NCI-H1105 (cell line): ENCODE measurements around the gene CFAP46.

Source experiments
- DNase-seq: peaks from one replicate; lab custom pipeline; 2025; lab: John Stamatoyannopoulos, UW

The CFAP46 gene

DNA sequence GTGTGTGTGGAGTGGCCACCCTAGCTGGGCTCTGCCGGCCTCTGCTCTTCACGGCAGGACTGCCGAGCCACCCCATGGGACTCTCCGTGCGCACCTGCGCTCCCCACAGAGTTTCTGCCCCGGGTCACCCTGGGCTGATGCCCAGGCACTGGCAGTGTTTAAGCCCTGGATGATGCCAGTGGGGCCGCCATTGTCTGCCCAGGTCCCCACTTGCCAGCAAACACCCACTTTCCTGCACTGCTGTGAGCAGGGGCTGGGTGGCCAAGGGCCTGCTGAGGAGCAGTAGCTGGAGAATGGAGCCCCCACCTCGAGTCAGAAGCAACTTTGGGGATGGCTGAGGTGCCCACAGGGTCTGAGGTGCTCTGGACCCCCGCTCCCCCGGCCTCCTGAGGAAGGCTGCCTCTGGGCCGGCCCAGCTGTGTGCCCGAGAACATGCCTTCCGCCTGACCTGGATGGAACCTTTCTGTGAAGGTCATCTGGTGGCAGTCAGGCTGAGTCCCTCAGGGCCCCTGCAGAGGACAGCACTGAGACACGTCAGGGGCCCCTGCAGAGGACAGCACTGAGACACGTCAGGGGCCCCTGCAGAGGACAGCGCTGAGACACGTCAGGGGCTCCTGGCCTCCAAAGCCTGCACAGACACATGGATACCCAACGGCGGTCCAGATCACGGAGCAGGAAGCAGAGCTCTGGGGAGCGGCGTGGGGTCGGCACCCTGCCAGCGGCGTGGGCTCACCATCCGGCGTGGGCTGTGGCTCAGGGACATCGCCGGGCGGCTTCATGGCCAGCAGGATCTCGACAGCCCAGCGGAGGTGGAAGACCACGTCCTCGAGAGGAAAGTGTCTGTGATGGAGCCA, 62.0 kb downstream of the CFAP46 start:
- DNase-seq = no peak

DNA sequence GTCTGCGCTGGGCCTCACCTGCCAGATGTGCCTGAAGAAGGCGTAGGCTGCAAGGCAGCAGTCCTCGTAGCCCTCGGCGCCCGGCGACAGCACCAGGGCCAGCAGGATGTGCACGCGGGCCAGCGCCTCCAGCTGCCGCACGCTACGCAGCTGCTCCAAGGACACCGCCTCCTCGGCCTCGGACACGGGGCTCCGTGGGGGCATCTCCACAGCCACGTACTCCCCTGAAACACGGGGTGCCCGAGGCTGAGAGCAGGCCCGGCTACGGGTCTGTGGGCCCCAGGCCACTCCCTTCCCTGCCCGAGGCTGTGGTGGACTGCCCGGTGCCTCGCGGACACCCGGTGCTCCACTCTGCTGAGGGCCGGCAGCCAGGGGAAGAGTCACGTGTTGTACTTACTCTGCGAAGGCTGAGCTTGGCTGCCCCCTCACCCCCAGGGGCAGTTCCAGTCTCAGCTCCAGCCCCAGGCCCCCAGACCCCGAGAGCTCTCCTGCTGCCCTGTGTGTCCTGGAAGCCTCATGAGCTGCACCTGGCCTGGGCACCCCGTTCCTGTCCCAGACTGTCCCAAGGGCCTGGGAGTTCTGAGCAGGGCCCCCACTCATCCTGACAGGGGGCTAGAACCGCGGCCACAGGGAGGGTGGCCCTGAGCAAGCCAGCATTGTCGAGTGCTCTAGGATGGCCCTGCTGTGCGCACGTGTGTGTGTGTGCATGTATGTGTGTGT, 62.8 kb downstream of the CFAP46 start:
- DNase-seq = no peak

DNA sequence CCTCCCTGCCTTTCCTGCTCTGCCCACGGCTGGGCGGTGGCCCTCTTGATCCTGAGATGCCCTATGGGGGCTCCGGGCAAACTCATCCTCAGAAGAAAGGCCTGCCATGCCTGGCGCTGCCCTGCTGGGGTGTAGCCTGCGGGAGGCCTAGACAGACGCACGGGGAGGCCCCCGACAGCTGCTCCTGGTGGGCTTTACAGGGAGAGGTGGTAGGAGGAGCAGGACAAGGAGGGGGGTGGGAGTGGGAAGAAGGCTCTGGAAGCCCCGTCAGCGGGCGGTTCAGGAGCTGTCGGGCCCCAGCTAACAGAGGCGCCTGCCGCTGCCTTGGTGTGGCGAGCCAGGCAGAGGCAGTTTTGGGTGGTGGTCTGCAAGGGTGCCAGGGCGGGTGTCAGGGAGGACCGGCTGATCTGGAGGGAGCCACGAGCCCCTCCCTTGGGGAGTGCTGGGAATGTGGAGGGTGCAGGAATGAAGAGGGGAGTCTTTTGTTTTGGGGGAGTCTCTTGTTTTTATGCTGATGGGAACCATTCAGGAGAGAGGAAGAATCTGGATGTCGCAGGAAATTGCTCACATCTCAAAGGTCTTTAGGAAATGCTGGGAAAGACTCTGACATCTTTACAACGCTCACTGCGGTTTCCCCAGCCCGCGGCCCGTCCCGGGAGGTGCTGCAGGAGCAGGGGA, 63.5 kb downstream of the CFAP46 start:
- DNase-seq = no peak

GRCh38 chr10:132878091-132878729, 64.2 kb downstream of the CFAP46 start:
- no peak for DNase-seq

- DNase-seq = no peak
Measured at GRCh38 chr10:132877473-132877872, 64.9 kb downstream of the CFAP46 start.

DNA sequence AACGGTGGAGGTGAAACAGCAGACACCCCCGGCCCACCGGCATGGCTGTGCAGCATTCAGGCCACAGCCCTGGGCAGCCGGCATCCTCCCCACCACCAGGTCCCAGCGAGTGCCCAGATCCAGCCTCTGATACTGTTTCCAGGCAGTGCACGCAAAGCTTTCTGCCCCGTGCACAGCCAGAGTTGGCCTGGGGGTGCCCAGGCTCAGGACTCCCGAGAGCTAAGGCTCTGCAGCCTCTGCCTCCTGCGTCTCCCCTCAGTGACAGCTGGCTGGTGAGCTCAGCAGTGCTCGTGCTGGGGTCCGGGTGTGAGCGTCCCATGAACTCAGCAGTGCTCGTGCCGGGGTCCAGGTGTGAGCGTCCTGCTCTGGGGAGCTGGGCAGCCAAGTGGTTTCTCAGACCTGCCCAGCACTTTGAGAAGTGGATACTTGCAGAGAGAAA, 65.4 kb downstream of the CFAP46 start:
- DNase-seq = no peak

DNA sequence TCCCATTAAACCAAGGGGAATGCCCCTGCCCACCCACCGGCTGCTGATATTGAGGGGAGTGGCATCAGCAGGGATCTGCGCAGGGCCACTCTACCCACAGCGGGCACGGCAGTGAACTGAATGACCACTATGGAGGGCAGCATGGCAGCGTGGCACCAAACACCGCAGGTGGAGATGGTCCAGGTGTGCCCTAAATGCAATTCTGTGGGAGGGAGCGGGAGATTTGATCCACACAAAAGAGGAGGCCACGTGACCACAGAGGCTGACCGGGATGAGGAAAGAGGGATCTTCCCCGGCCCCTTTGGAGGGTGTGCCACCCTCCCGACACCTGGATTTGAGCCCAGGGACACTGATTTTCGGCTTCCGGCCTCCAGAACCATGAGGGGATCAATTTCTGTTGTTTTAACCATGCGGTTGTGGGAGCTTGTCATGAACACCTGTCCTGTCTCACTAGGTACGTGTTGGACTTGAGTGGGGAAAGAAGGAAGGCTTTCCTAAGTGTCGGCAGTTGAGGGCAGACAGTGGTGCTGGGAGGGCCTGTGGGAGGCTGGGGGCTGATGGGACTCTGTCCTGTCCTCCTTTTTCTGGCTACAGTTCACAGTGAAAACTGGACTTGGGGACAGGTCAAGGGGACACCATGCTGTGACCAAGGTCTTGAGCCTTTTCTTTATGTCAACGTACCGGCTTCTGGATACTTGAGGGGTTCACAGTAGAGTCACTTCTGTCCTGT, 66.1 kb downstream of the CFAP46 start:
- no peak for DNase-seq

GRCh38 chr10:132875435-132875834, 66.9 kb downstream of the CFAP46 start:
- DNase-seq = no peak

DNA sequence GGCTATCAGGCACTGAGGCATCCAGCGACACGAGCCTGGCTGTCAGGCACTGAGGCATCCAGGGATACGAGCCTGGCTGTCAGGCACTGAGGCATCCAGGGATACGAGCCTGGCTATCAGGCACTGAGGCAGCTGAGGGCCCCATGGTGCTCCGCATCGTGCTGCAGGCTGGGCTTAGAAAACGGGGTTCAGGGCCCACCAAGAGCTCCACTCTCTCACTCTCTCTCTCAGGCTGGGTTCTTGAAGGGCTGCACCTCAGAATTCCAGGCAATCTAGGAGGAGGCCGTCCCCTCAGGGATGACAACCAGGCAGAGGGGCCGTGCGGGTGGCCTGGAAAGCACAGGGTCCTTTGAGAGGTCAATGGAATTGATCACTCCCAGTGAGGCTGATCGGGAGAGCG, 69.0 kb downstream of the CFAP46 start:
- DNase-seq = no peak

- no peak for DNase-seq
Measured at GRCh38 chr10:132872658-132873057, 69.7 kb downstream of the CFAP46 start.

DNA sequence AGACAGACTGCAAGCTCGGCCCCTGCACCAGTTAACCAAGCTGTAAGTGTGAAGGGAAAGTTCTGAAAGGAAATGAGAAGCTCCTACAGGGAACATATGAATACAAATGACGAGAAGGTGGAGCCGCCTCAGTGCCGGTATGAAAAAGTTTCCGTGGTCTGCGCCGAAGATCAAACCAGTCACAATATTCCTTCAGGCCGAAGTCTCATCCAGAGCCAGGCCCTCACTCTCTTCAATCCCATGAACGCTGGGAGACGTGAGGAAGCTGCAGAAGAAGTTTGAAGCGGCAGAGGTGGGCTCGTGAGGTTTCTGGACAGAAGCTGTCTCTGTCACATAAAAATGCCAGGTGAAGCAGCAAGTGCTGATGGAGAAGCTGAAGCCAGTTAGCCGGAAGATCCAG, 71.9 kb downstream of the CFAP46 start:
- DNase-seq = no peak

DNA sequence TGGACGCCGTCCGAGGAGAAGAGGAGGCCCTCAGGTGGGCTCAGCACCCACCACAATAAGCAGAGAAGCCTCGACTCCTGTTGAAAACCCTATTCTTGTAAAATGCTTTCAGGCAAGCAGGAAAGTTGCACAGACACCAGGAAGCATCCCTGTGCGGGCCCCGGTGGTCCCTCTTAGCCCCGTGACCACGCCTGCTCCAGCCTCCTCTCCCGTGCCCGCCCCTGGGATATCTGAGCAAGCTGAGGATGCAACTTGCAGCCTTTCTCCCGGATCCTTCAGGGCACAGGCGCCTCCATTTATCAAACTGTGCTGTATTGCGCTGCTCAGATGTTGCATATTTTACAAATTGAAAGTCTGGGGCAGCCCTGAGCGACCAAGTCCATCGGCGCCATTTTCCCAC, 72.7 kb downstream of the CFAP46 start:
- no peak for DNase-seq

GRCh38 chr10:132868995-132869394, 73.4 kb downstream of the CFAP46 start:
- DNase-seq = no peak

- no peak for DNase-seq
Measured at GRCh38 chr10:132867801-132868644, 74.3 kb downstream of the CFAP46 start.

DNA sequence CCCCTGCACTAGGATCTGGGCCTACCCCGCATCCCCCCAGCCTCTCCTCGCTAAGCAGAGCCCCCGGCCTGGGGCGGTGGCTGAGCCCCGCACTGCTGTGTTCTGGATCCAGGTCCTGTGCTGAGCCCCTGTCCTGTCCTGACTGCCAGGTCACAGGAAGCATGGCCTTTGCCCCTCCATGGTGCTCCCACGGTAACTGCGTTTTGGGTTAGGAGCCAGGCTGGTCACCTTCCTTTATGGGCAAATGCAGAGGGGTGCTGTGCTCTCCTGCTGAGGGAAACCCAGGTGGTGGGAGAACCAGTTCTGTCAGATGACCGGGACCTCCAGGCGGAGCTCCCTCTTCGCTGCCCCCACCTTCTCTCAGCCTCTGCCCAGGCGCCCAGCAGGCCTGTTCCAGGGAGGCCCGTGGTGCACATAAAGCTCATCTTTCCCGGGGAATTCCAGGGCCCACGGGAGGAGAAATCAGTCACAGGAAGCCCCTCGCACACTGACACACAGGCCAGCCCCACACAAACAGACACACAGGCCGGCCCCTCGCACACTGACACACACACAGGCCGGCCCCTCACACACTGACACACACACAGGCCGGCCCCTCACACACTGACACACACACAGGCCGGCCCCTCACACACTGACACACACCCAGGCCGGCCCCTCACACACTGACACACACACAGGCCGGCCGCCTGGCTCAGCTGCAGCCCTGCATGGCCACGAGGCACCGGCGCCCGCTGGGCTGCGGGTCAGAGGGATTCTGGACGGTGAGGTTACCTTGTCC, 75.6 kb downstream of the CFAP46 start:
- DNase-seq = no peak

DNA sequence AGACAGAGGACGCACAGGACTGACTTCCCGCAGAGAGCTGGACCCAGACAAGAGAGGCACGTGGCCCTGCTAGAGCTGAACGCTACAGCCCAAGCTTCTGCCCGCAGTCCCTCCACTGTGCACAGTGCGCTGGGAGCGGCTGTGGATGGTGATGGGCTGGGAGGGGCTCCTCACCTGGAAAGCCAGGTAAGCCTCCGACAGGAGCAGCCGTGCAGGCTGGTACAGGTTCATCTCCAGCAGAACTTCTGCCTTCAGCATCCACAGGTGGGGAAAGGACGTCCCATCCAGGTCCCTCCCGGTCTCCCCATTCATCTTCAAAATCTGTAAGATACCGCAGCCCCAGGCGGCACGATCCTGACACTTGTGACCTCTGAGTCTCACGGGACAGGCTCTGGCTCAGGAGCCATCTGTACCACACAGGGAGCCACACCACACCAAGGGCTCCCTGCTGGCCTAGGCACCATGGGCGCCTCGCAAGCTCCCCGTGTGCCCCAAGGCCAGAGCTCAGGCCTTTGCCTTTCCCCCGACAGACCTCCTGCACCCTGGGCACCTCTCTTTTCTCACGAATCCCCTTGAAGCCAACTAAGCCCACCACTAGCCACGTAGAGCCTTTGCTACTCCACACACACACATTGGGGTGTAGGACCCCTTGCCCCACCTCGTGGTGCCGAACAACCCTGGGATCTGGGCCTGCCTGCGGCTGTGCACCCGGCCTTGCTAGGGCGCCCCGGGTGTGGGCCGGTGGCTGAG, 76.3 kb downstream of the CFAP46 start:
- DNase-seq = no peak

DNA sequence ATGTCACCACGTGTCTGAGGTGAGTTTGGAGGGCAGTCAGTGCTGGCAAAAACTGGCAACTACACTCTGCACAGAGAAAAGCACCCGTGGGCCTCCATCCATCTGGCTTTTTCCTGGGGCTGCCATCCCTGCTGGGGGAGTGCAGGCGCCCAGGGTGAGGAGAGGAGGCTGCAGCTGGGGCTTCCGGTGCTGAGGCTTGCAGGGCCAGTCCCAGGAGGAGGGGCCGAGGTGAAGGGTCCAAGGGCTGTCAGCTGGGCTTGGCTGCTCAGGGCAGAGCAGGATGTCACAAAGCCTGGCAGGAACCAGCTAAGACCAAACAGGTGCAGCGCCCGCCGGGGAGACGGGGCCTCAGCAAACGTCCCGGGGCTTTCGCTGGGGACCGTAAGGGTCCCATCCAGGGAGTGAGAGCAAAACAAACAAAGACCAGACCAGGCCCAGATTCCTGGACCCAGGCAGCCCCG, 77.2 kb downstream of the CFAP46 start:
- no peak for DNase-seq

DNA sequence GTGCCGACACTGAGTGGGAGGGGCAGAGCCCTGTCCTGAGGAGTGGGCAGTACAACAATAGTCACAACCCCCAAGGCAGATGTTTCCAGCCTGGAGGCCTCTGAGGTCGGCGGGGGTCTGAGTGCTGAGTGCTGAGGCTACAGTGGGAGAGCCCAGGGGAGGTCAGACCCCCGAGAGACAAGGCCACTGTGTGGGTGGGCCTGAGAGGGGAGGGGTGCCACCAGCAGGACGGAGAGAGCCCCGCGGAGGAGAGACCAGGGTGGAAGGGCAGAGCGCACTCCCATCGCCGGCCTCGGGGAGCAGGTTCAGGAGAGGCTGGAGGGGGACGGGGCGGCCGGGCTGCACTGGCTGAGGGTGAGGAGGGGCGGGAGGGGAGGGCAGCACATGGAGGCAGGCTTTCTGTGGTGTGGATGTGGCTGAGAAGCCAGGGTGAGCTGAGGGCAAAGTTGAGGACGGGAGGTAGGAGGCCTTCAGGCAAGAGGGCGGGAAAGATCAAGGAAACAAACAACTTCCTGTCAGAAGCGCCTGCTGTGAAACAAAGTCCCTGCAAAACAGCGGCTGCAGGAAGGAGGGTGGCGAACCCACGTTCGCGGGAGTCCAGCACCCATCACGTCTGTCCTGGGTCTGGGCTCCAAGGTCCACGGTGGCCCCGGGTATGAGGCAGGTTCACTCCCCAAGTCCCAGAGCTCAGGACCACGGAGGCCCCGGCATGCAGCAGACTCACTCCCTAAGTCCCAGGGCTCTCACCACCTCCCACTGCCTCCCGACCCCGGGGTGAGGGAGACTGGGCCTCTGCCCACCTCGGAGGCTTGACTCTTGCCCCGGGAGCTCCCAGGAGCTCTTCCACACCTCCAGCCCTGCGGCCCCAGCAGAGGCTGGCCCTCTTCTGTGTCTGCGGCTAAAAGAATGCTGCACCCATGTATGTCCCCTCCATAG, 79.6 kb downstream of the CFAP46 start:
- DNase-seq = no peak
